HG03095 (cell line): ENCODE measurements around the gene MED27.

ENCODE experiments used
- ATAC-seq: cut with Tn5 transposase; IDR thresholded peaks from one replicate; pipeline ENCODE4 v1.9.1; 2021; ENCODE audit warnings: moderate library complexity; ENCODE audit not compliant: unreplicated experiment

MED27 gene

DNA sequence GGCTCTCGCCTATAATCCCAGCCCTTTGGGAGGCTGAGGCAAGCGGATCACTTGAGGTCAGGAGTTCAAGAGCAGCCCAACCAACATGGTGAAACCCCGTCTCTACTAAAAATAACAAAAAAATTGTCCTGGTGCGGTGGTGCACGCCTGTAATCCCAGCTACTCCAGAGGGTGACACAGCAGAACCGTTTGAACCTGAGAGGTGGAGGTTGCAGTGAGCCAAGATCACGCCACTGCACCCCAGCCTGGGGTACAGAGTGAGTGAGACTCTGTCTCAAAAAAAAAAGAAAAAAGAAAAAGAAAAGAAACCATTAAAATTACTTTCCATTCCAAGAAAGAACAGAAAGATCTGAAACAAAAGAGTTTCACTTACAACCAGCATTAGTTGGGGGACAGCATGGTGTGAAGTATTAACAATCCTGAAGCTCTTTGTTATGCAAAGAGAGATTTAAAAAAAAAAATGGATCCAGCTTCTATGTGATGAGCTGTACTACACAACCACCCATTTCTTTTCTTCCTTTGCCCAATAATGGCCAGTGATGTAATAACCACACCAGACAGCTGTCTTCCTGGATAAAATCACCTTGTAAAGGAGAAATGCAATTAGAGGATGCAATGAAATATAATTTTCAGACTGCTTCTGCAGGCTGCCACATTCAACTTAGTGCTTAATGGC lies 76.9 kb downstream of the MED27 start:
- no peak for ATAC-seq

- no peak for ATAC-seq
These were observed 78.1 kb downstream of the MED27 start for GRCh38 chr9:132001567-132001966.

GRCh38 chr9:132000659-132001058 lies 79.0 kb downstream of the MED27 start:
- no peak for ATAC-seq

DNA sequence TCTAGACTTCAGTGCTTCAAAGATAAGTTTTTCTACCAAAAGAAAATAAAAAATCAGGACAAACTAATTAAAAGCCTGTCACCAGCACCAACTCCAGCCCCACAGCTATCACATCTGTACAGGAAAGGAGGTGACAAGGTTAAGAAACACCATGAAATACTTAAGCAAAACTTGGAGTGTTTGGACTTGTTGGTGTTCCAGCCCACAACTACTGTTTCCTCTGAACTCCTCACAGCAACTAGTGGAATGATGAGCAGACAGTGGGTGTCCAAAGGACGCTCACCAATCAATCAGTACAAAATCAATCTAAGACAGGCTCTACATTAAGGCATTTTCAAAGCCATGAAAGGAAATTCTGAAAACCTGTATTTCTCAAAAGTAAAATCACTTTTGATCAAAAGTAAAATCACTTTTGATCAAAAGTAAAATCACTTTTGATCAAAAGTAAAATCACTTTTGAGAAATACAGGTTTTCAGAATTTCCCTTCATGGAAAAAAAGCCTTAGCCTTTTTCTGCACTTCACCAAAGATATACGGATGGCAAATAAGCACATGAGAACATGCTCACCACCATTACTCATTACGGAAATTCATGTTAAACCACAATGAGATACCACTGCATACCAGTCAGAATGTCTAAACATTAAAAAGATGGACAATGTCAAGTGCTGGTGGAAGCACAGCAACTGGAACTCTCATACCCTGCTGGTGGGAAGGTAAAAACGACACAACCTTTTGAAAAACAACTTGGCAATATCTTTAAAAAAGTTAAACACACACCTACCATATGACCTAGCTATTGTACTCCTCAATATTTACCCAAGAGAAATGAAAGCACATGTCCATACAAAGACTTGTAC lies 79.7 kb downstream of the MED27 start:
- ATAC-seq, result no peak

DNA sequence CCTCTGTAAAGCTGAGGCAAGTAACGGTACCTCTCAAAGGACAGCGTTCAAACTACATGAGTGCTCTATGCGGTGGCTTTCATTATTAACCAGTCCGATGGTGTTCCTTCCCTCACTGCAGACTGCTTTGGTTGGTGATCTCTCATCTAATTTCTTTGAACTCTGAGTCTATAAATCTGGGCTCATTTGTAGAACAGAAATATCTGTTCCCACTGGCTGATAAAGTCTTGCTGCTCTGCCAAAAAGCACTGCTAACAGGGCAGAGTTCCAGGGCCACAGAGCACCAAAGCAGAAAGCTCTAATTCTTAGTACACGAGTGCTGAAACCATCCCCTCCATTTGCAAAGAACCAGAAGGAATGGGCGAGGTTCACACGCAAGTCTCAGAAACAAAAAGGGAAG lies 81.9 kb downstream of the MED27 start:
- ATAC-seq, result no peak

DNA sequence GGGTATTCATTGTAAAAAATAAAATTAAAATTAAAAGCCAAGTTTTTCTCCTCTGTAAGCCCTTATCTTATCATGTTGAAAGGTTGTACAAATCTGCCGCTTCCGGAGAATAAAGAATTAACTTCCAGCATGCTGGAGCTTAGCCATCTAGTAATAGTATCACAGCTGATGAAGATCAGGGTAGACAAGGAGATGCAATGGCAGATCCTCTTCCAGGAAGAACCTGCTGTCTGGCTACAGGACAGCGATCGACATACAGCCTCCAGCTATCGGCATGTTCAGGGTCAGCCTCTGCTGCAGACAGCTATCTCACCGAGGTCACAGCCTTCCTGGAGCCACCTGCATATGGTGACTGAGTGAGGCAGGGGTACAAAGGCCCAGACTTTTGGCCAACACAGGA lies 82.6 kb downstream of the MED27 start:
- ATAC-seq, result no peak

DNA sequence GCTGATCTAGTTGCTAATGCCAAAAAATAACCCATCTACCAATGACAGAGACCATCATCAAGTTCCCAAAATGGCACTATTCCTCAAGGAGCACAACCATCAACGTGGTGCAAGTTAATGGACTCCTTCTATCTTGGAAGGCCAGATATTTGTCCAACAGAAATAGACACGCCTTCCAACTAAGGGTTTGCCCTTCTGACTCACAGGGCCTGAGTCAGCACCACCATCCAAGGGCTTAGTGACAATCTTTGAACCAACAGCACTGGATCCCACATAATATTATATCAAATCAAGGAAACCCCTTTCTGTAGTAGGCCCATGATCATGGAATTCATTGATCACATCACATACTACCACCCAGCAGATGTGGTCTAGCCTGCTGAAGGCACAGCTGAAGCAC lies 84.3 kb downstream of the MED27 start:
- ATAC-seq, result no peak

- no peak for ATAC-seq
These were observed 85.1 kb downstream of the MED27 start for GRCh38 chr9:131994364-131995125.

DNA sequence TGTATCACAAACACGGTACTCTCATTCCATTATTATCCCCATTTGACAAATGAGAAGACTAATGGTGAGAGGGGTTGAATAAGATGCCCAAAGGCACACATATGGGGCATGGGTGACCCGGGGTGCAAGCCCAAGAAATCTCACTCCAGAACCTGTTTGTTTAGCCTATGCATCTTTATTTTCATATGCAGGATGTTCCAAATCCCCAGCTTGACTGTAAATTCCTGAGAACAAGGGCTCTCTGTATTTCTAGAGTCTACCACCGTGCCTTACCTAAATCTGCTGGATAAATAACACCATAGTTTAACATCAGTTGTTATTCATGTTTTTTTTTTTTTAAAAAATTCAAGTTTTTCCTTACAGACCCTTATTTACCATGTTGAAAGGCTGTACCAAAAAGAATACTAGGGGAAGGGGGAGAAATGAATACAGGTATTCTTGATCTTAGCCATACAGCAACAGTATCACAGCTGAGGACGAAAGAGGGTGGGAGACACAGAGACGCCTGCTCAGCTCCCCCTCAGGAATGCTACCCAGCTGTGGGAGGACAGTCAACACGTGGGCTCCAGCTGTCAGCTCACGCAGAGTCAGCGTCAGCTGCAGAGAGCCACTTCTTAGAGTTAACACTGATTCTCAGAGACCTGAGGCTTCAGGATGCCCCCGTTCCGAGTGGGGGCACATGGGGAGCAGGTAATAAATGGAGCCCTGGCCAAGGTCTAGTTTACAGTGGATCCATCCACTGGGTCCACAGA lies 86.6 kb downstream of the MED27 start:
- ATAC-seq, result no peak

GRCh38 chr9:131987232-131987631 lies 92.4 kb downstream of the MED27 start:
- no peak for ATAC-seq

GRCh38 chr9:131986576-131986975 lies 93.1 kb downstream of the MED27 start:
- ATAC-seq, result no peak

GRCh38 chr9:131986089-131986488 lies 93.6 kb downstream of the MED27 start:
- no peak for ATAC-seq

- ATAC-seq, result no peak
These were observed 95.1 kb downstream of the MED27 start for GRCh38 chr9:131984564-131984963.

DNA sequence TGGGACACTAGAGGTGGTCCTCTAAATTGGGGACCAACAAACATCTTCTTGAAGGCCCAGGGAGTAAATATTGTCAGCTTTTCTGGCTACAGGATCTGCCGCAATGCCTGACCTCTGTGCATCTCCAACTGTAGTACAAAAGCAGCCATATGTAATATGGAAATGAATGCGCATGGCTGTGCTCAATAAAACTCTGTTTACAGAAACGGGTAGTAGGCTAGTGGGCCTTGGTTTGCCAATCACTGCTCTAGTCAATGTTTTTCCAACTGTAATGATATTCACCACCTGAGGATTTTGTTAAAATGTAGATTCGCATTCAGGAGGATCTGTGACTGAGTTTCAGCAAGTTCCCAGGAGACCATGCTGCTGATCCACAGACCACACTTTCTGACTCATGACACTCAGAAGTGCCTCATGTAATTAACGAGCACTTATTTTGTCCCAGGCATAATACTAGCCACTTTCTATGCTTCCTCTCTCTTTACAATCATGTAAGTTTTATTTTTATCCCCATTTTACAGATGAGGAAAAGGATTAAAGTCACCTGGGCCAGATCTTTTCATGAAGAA lies 96.9 kb downstream of the MED27 start:
- ATAC-seq, result no peak

DNA sequence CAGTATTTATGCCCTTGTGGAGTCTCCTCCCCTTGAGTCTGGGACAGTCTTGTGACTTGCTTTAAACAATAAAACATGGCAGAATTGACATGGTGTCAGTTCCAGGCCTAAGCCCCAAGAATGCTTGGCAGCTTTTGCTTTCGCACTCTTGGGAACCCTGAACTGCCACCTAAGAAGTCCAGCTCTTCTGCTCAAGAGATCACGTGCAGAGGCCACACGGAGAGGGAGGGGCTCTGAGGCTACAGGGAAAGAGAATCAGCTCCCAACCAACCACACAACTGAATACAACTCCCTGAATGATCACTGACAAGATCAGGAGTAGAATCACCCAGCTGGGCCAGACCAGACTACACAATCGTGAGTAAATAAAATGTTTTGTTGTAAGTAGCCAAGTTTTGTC lies 97.6 kb downstream of the MED27 start:
- ATAC-seq, result no peak

DNA sequence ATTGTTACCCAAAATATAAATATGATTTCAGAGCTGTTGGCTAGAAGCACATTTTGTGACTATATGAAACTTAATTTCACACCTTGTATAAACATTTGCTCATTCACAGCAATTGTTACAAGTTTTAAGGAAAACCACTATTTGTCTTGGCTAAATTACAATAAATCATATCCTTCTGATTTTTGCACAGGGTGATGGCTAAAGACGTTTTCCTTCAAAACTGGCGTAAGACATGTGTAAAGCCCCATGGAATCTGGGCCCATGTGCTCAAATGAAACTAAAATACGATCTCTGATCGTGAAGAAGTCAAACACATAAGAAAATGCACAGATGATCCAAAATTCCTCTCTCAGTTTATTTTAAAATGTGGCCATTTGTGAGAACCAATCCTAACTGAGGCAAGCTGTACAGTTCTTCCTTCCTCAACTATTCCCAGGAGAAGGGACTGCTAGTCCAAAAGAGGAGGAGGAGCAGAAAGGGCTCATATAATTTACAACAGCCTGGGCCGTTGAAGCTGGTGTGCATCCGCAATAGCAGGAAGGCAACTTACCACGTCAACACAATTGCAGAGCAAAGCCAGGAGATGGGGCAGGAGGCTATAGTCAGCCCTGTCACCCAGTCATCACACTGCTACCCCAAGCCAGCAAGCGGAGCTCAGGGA lies 98.4 kb downstream of the MED27 start:
- no peak for ATAC-seq

DNA sequence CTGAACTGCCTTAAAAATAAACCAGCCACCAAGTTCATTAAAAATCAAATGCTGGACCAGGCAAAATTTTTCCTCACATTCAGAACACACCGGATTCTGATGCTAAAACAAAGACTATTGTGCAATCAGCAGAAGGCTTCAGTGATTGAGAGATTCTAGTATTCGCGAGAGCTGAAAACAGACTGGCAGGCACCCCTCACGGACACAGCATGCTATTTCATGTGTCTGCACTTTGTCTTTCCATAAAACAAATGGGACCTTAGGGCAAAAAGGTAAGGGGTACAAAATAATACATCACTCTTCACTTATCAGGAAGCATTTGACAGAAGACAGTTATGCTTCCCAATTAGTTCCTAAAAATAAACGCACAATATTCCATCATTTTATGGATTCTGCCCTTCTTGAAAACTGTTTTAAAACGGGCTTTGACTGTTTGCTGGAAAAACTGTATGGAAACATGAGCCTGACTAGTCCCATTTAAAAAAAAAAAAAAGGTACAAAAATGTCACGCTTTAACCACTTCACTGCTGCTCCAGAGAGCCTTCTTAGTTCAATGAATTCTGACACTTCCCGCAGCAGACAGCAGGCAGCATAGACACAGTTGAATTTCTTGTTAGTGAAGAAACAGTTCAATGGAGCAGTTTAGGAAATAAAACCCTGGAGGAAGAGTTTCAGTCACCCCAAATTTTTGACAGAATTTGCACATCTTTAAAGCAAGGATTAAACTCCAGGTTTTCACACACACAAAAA lies 99.2 kb downstream of the MED27 start:
- ATAC-seq, result no peak

GRCh38 chr9:131977109-131977838 lies 102.4 kb downstream of the MED27 start:
- ATAC-seq, result no peak
